ENCODE data around the gene SORBS1. TPM values are rescaled to one million over a fixed set of nuclear protein-coding genes. Genes with fewer than 3 reads are reported as not detected.

SORBS1 gene
- total RNA-seq, 1 experiment from 2014 or later = 39.9 TPM

DNA sequence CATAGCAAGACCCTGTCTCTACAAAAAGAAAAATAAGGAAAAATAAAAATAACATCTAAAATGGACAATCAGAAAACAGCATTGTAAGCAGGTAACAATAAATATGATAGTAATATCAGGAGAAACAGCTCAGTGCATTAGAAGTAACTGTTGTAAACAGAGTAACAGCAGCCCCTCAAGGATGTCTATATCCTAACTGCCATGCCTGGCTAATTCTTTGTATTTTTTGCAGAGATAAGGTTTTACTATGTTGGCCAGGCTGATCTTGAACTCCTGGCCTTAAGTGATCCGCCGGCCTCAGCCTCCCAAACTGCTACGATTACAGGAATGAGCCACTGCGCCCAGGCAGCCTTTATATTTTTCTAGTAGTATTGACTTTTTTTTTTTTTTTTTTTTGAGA lies 7.5 kb downstream of the SORBS1 start:
- CTCF ChIA-PET = interaction anchor here (1.2 kb wide), 1 partner anchor 107 kb away, joined by 3 read pairs; no protein-coding TSS in a partner anchor
- no peak for DNase-seq (ENCODE audit: low spot score)
- H3K9me3 Mint-ChIP-seq = peaks cover 8% of the 10 kb centered on the region
- TF ChIP-seq, protein P1, sequence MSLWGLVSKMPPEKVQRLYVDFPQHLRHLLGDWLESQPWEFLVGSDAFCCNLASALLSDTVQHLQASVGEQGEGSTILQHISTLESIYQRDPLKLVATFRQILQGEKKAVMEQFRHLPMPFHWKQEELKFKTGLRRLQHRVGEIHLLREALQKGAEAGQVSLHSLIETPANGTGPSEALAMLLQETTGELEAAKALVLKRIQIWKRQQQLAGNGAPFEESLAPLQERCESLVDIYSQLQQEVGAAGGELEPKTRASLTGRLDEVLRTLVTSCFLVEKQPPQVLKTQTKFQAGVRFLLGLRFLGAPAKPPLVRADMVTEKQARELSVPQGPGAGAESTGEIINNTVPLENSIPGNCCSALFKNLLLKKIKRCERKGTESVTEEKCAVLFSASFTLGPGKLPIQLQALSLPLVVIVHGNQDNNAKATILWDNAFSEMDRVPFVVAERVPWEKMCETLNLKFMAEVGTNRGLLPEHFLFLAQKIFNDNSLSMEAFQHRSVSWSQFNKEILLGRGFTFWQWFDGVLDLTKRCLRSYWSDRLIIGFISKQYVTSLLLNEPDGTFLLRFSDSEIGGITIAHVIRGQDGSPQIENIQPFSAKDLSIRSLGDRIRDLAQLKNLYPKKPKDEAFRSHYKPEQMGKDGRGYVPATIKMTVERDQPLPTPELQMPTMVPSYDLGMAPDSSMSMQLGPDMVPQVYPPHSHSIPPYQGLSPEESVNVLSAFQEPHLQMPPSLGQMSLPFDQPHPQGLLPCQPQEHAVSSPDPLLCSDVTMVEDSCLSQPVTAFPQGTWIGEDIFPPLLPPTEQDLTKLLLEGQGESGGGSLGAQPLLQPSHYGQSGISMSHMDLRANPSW (CRISPR knock-in tag; conservative IDR thresholded peaks at IDR 0.05; ENCODE audit: low read depth) = no peak
- TF ChIP-seq TEAD1 (CRISPR knock-in tag; IDR thresholded peaks at IDR 0.05) (no peak), OVOL2 (CRISPR knock-in tag; IDR thresholded peaks at IDR 0.05; ENCODE audit: borderline replicate concordance) (no peak), NFE2L1 (CRISPR knock-in tag; IDR thresholded peaks at IDR 0.05) (no peak), ZNF121 (CRISPR knock-in tag; IDR thresholded peaks at IDR 0.05) (no peak), ZNF232 (CRISPR knock-in tag; IDR thresholded peaks at IDR 0.05) (no peak), CREB1 (CRISPR knock-in tag; IDR thresholded peaks at IDR 0.05) (no peak), ZBTB21 (CRISPR knock-in tag; IDR thresholded peaks at IDR 0.05; ENCODE audit: borderline replicate concordance) (no peak), ETV6 (CRISPR knock-in tag; IDR thresholded peaks at IDR 0.05) (no peak)
- TF ChIP-seq, protein P2, sequence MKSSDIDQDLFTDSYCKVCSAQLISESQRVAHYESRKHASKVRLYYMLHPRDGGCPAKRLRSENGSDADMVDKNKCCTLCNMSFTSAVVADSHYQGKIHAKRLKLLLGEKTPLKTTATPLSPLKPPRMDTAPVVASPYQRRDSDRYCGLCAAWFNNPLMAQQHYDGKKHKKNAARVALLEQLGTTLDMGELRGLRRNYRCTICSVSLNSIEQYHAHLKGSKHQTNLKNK (CRISPR knock-in tag; IDR thresholded peaks at IDR 0.05) = no peak
- TF ChIP-seq, protein P3, sequence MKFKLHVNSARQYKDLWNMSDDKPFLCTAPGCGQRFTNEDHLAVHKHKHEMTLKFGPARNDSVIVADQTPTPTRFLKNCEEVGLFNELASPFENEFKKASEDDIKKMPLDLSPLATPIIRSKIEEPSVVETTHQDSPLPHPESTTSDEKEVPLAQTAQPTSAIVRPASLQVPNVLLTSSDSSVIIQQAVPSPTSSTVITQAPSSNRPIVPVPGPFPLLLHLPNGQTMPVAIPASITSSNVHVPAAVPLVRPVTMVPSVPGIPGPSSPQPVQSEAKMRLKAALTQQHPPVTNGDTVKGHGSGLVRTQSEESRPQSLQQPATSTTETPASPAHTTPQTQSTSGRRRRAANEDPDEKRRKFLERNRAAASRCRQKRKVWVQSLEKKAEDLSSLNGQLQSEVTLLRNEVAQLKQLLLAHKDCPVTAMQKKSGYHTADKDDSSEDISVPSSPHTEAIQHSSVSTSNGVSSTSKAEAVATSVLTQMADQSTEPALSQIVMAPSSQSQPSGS (CRISPR knock-in tag; IDR thresholded peaks at IDR 0.05; ENCODE audit: borderline replicate concordance, low read depth) = no peak
- TF ChIP-seq, protein P4, sequence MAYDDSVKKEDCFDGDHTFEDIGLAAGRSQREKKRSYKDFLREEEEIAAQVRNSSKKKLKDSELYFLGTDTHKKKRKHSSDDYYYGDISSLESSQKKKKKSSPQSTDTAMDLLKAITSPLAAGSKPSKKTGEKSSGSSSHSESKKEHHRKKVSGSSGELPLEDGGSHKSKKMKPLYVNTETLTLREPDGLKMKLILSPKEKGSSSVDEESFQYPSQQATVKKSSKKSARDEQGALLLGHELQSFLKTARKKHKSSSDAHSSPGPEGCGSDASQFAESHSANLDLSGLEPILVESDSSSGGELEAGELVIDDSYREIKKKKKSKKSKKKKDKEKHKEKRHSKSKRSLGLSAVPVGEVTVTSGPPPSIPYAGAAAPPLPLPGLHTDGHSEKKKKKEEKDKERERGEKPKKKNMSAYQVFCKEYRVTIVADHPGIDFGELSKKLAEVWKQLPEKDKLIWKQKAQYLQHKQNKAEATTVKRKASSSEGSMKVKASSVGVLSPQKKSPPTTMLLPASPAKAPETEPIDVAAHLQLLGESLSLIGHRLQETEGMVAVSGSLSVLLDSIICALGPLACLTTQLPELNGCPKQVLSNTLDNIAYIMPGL (CRISPR knock-in tag; IDR thresholded peaks at IDR 0.05) = no peak
- TF ChIP-seq, protein P5, sequence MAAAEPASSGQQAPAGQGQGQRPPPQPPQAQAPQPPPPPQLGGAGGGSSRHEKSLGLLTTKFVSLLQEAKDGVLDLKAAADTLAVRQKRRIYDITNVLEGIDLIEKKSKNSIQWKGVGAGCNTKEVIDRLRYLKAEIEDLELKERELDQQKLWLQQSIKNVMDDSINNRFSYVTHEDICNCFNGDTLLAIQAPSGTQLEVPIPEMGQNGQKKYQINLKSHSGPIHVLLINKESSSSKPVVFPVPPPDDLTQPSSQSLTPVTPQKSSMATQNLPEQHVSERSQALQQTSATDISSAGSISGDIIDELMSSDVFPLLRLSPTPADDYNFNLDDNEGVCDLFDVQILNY (CRISPR knock-in tag; IDR thresholded peaks at IDR 0.05) = no peak
- POLR2A ChIA-PET = no interaction called here
- no peaks in the 10 kb centered on the region for H3K27me3 Mint-ChIP-seq (ENCODE audit: low read depth)
- H3K27ac Mint-ChIP-seq = no peak overlapping the region
- no peak overlapping the region for H3K4me3 Mint-ChIP-seq
- H3K36me3 Mint-ChIP-seq = peaks cover 6% of the 10 kb centered on the region; the same call in 1 of the 2 replicates
- H3K4me1 Mint-ChIP-seq = peaks cover 72% of the 10 kb centered on the region
- no peak for ATAC-seq

DNA sequence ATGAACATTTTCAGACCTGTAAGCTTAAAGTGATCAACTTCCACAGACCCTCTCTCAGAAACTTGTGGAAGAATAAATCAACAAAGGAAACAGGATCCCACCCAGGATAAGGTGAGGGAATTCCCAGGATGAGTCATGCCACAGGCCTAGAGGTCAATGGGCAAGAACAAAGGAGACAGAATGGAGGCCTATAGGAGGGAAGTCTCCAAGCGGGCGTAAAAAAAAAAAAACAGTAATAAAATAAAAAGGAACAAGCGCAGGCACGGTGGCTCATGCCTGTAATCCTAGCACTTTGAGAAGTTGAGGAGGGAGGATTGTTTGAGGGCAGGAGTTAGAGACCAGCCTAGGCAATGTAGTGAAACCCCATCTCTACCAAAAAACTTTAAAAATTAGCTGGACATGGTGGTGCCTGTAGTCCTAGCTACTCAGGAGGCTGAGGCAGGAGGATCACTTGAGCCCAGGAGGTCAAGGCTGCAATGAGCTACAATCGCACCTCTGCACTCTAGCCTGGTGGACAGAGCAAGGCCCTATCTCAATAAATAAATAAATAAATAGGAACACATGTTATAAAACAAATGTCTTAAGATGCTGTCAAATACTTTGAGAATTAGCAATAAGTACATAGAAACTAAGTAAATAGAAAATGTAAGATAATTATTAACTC lies 8.4 kb downstream of the SORBS1 start:
- CTCF ChIA-PET = interaction anchor here (1.2 kb wide), 1 partner anchor 106 kb away, joined by 3 read pairs; no protein-coding TSS in a partner anchor
- peaks cover 69% of the 10 kb centered on the region for H3K4me1 Mint-ChIP-seq
- POLR2A ChIA-PET = no interaction called here
- peak; percentile 67 for ATAC-seq
- H3K9me3 Mint-ChIP-seq = peaks cover 8% of the 10 kb centered on the region
- peaks cover 6% of the 10 kb centered on the region; the same call in 1 of the 2 replicates for H3K36me3 Mint-ChIP-seq
- H3K4me3 Mint-ChIP-seq = no peak overlapping the region
- TF ChIP-seq TEAD4 (CRISPR knock-in tag; IDR thresholded peaks at IDR 0.05) (no peak), NFE2L1 (CRISPR knock-in tag; IDR thresholded peaks at IDR 0.05) (no peak)
- no peak for DNase-seq (ENCODE audit: low spot score)
- H3K27ac Mint-ChIP-seq = peak overlapping the region; percentile 96
- no peaks in the 10 kb centered on the region for H3K27me3 Mint-ChIP-seq (ENCODE audit: low read depth)

Data from WTC11 (cell line).